ENCODE measurements around the gene BATF. TPM values are rescaled to one million over a fixed set of nuclear protein-coding genes. Genes with fewer than 3 reads are reported as not detected.

BATF gene
- total RNA-seq, 1 experiment from 2014 or later: 1.7 TPM

- Mint-ChIP-seq H3K4me1 (ENCODE audit: low read depth, unreplicated experiment) (no peaks in the 10 kb centered on the region), H3K9me3 (ENCODE audit: unreplicated experiment) (peaks cover 25% of the 10 kb centered on the region), H3K4me3 (ENCODE audit: unreplicated experiment) (no peak overlapping the region), H3K27me3 (ENCODE audit: insufficient read depth, unreplicated experiment) (no peaks in the 10 kb centered on the region), H3K27ac (ENCODE audit: unreplicated experiment) (no peak overlapping the region), H3K36me3 (ENCODE audit: insufficient read depth, unreplicated experiment) (no peaks in the 10 kb centered on the region)
- TF ChIP-seq CTCF (IDR thresholded peaks at IDR 0.05; ENCODE audit: insufficient read depth in 1 of 2, low read depth in 1 of 2, low read length in 1 of 2, severe bottlenecking in 1 of 2, unreplicated experiment in 1 of 2): no peak
- intact Hi-C loops (cut with micrococcal nuclease; ENCODE audit: unreplicated experiment): no loop called here
- Histone ChIP-seq H3K36me3 (ENCODE audit: control insufficient read depth, insufficient read depth, low read length) (no peaks in the 10 kb centered on the region), H3K9me3 (peaks cover 7% of the 10 kb centered on the region; the same call in 1 of the 2 replicates), H3K4me1 (no peaks in the 10 kb centered on the region), H3K4me3 (ENCODE audit: low read depth, low read length) (no peak overlapping the region), H3K27me3 (replicated peaks; ENCODE audit: control insufficient read depth, insufficient read depth, low read length) (no peaks in the 10 kb centered on the region)
- ChIA-PET POLR2A (no interaction called here), CTCF (no interaction called here)
- no peak for DNase-seq
- no TSS peak for BruUV-seq (replicated peaks)
Measured at GRCh38 chr14:75504411-75504810, 17.9 kb upstream of the BATF start.

- Mint-ChIP-seq H3K4me1 (ENCODE audit: low read depth, unreplicated experiment) (no peaks in the 10 kb centered on the region), H3K27me3 (ENCODE audit: insufficient read depth, unreplicated experiment) (no peaks in the 10 kb centered on the region), H3K4me3 (ENCODE audit: unreplicated experiment) (no peak overlapping the region), H3K27ac (ENCODE audit: unreplicated experiment) (no peak overlapping the region), H3K9me3 (ENCODE audit: unreplicated experiment) (peaks cover 46% of the 10 kb centered on the region), H3K36me3 (ENCODE audit: insufficient read depth, unreplicated experiment) (no peaks in the 10 kb centered on the region)
- no peak for TF ChIP-seq CTCF (IDR thresholded peaks at IDR 0.05; ENCODE audit: insufficient read depth in 1 of 2, low read depth in 1 of 2, low read length in 1 of 2, severe bottlenecking in 1 of 2, unreplicated experiment in 1 of 2)
- Histone ChIP-seq H3K4me3 (ENCODE audit: low read depth, low read length) (no peak overlapping the region), H3K27me3 (replicated peaks; ENCODE audit: control insufficient read depth, insufficient read depth, low read length) (no peaks in the 10 kb centered on the region), H3K9me3 (peaks cover 7% of the 10 kb centered on the region; the same call in 1 of the 2 replicates), H3K36me3 (ENCODE audit: control insufficient read depth, insufficient read depth, low read length) (no peaks in the 10 kb centered on the region), H3K4me1 (no peaks in the 10 kb centered on the region)
- intact Hi-C loops (cut with micrococcal nuclease; ENCODE audit: unreplicated experiment): no loop called here
- CTCF ChIA-PET: interaction anchor here (1.3 kb wide), 1 partner anchor 54 kb away, joined by 3 read pairs; no protein-coding TSS in a partner anchor
- no TSS peak for BruUV-seq (replicated peaks)
- no peak for DNase-seq
- POLR2A ChIA-PET: no interaction called here
Measured at GRCh38 chr14:75506930-75507329, 15.3 kb upstream of the BATF start.

GRCh38 chr14:75510547-75510946, 11.7 kb upstream of the BATF start:
- ChIA-PET POLR2A (no interaction called here), CTCF (no interaction called here)
- intact Hi-C loops (cut with micrococcal nuclease; ENCODE audit: unreplicated experiment): no loop called here
- H3K27me3 ChIP-seq (replicated peaks; ENCODE audit: control insufficient read depth, insufficient read depth, low read length): no peaks in the 10 kb centered on the region
- H3K9me3 Mint-ChIP-seq (ENCODE audit: unreplicated experiment): peaks cover 54% of the 10 kb centered on the region
- no peak for TF ChIP-seq CTCF (IDR thresholded peaks at IDR 0.05; ENCODE audit: insufficient read depth in 1 of 2, low read depth in 1 of 2, low read length in 1 of 2, severe bottlenecking in 1 of 2, unreplicated experiment in 1 of 2)
- no peak overlapping the region for H3K4me3 Mint-ChIP-seq (ENCODE audit: unreplicated experiment)
- H3K27me3 Mint-ChIP-seq (ENCODE audit: insufficient read depth, unreplicated experiment): no peaks in the 10 kb centered on the region
- H3K36me3 Mint-ChIP-seq (ENCODE audit: insufficient read depth, unreplicated experiment): no peaks in the 10 kb centered on the region
- H3K9me3 ChIP-seq: peaks cover 7% of the 10 kb centered on the region; the same call in 1 of the 2 replicates
- H3K4me1 Mint-ChIP-seq (ENCODE audit: low read depth, unreplicated experiment): no peaks in the 10 kb centered on the region
- no peaks in the 10 kb centered on the region for H3K4me1 ChIP-seq
- H3K36me3 ChIP-seq (ENCODE audit: control insufficient read depth, insufficient read depth, low read length): no peaks in the 10 kb centered on the region
- H3K4me3 ChIP-seq (ENCODE audit: low read depth, low read length): no peak overlapping the region
- no peak for DNase-seq
- H3K27ac Mint-ChIP-seq (ENCODE audit: unreplicated experiment): no peak overlapping the region
- BruUV-seq (replicated peaks): no TSS peak

Measured in Caco-2 (cell line).